ENCODE results near the gene GPR89B. TPM values are rescaled to one million over a fixed set of nuclear protein-coding genes. Genes with fewer than 3 reads are reported as not detected.

The GPR89B gene
- total and polyA plus RNA-seq, 3 experiments from 2014 or later, result 16.3 to 17.8 (median 17.7) TPM

Other genes with a start within 250 kb of the GPR89B start
- gene GJA5, start 167.8 kb upstream of the GPR89B start, total RNA-seq, result not detected
- gene GJA5, start 167.8 kb upstream of the GPR89B start, polyA plus RNA-seq, result not detected
- gene GJA8, start 25.6 kb upstream of the GPR89B start, total RNA-seq, result not detected
- not detected for gene GJA8, start 25.6 kb upstream of the GPR89B start, polyA plus RNA-seq
- gene NBPF11, start 223.9 kb downstream of the GPR89B start, total RNA-seq, result 1 to 10 TPM; 6.6 to 6.9 TPM
- 4.0 TPM for gene NBPF11, start 223.9 kb downstream of the GPR89B start, polyA plus RNA-seq

All from CD8-positive, alpha-beta memory T cell (primary cell).